ENCODE measurements around the gene HSPB6. TPM values are rescaled to one million over a fixed set of nuclear protein-coding genes. Genes with fewer than 3 reads are reported as not detected.

The HSPB6 gene
- total and polyA plus RNA-seq, 7 donors, result 303 to 1,308 (median 664) TPM

GRCh38 chr19:35781650-35782049 lies 24.8 kb upstream of the HSPB6 start:
- intact Hi-C loops (cut with DNase I), result loop anchor here in 1 of 2 donors (1.0 kb wide), 1 partner anchor 48 kb away; no protein-coding TSS in a partner anchor

GRCh38 chr19:35780717-35781116 lies 23.9 kb upstream of the HSPB6 start:
- no peaks in the 10 kb centered on the region for H3K4me1 ChIP-seq
- intact Hi-C loops (cut with DNase I), result no loop called here
- H3K36me3 ChIP-seq (ENCODE audit: insufficient read depth in 1 of 2, low read depth in 1 of 2), result peaks cover 0 to 42% of the 10 kb centered on the region in 2 donors
- no peak for TF ChIP-seq CTCF (IDR thresholded peaks at IDR 0.05)
- no peaks in the 10 kb centered on the region for H3K9me3 ChIP-seq
- H3K27ac ChIP-seq, result no peak overlapping the region
- no peaks in the 10 kb centered on the region for H3K27me3 ChIP-seq (ENCODE audit: insufficient read depth in 3 of 3, low read length in 2 of 3)
- WGBS, 3 donors, result 94 to 97% (median 96%) methylated on average over 18 to 20 of the region's 20 CpGs
- no peak for ATAC-seq
- H3K4me3 ChIP-seq, result no peak overlapping the region
- DNase-seq, result no peak

More at GRCh38 chr19:35781650-35782049, 24.8 kb upstream of the HSPB6 start:
- no peaks in the 10 kb centered on the region for H3K4me1 ChIP-seq
- no peak overlapping the region for H3K27ac ChIP-seq
- ATAC-seq (no peak), DNase-seq (no peak)
- H3K27me3 ChIP-seq (ENCODE audit: insufficient read depth in 3 of 3, low read length in 2 of 3), result no peaks in the 10 kb centered on the region
- WGBS, 3 donors, result 71 to 77% (median 76%) methylated on average over 7 to 9 of the region's 9 CpGs
- no peaks in the 10 kb centered on the region for H3K9me3 ChIP-seq
- H3K36me3 ChIP-seq (ENCODE audit: insufficient read depth in 1 of 2, low read depth in 1 of 2), result peaks cover 0 to 42% of the 10 kb centered on the region in 2 donors
- no peak for TF ChIP-seq CTCF (IDR thresholded peaks at IDR 0.05)
- no peak overlapping the region for H3K4me3 ChIP-seq

- ATAC-seq, result no peak
- H3K36me3 ChIP-seq (ENCODE audit: insufficient read depth in 1 of 2, low read depth in 1 of 2), result peaks cover 0 to 40% of the 10 kb centered on the region in 2 donors
Measured at GRCh38 chr19:35780058-35780457, 23.2 kb upstream of the HSPB6 start.

DNA sequence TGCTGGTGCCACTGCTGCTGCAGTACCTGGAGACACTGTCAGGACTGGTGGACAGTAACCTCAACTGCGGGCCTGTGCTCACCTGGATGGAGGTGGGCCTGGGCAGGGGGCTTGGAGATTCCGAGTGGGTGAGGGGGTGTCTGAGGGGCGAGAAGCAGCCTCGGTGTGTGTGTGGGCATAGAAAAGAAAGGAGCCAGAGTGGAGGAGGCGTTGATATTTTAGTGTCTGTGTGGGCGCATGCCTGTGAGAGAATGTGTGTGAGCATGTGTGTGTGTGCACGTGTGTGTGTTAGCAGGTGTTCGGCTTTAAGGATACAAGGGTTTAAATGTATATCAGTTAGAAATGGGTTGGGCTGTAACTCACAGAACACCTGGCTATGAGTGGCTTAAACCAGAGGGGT lies 22.2 kb upstream of the HSPB6 start:
- no peak for ATAC-seq
- H3K36me3 ChIP-seq (ENCODE audit: insufficient read depth in 1 of 2, low read depth in 1 of 2), result peaks cover 0 to 39% of the 10 kb centered on the region in 2 donors
- peaks cover 7% of the 10 kb centered on the region for H3K4me1 ChIP-seq
- 91 to 93% (median 92%) methylated on average over 8 of the region's 8 CpGs for WGBS, 3 donors
- no peaks in the 10 kb centered on the region for H3K27me3 ChIP-seq (ENCODE audit: insufficient read depth in 3 of 3, low read length in 2 of 3)
- no peak for DNase-seq
- intact Hi-C loops (cut with DNase I), result no loop called here
- no peak for TF ChIP-seq CTCF (IDR thresholded peaks at IDR 0.05)
- no peaks in the 10 kb centered on the region for H3K9me3 ChIP-seq
- no peak overlapping the region for H3K4me3 ChIP-seq
- no peak overlapping the region for H3K27ac ChIP-seq

More at GRCh38 chr19:35780058-35780457, 23.2 kb upstream of the HSPB6 start:
- WGBS, 3 donors, result 92 to 94% (median 92%) methylated on average over 14 to 16 of the region's 16 CpGs
- no peak overlapping the region for H3K4me3 ChIP-seq
- no peak for TF ChIP-seq CTCF (IDR thresholded peaks at IDR 0.05)
- DNase-seq, result no peak
- H3K9me3 ChIP-seq, result no peaks in the 10 kb centered on the region
- H3K27ac ChIP-seq, result no peak overlapping the region
- intact Hi-C loops (cut with DNase I), result no loop called here
- H3K27me3 ChIP-seq (ENCODE audit: insufficient read depth in 3 of 3, low read length in 2 of 3), result no peaks in the 10 kb centered on the region
- no peaks in the 10 kb centered on the region for H3K4me1 ChIP-seq

GRCh38 chr19:35777961-35778360 lies 21.1 kb upstream of the HSPB6 start:
- no peak overlapping the region for H3K4me3 ChIP-seq
- 76 to 93% (median 87%) methylated on average over 7 of the region's 7 CpGs for WGBS, 3 donors
- DNase-seq, result no peak
- no peaks in the 10 kb centered on the region for H3K27me3 ChIP-seq (ENCODE audit: insufficient read depth in 3 of 3, low read length in 2 of 3)
- H3K27ac ChIP-seq, result no peak overlapping the region
- no peak for ATAC-seq
- no peaks in the 10 kb centered on the region for H3K9me3 ChIP-seq
- intact Hi-C loops (cut with DNase I), result no loop called here
- H3K36me3 ChIP-seq (ENCODE audit: insufficient read depth in 1 of 2, low read depth in 1 of 2), result peaks cover 0 to 39% of the 10 kb centered on the region in 2 donors
- no peak for TF ChIP-seq CTCF (IDR thresholded peaks at IDR 0.05)
- H3K4me1 ChIP-seq, result peaks cover 7% of the 10 kb centered on the region

Data from psoas muscle (tissue), 8 donors.